HG03175 (cell line): ENCODE measurements around the gene MYLK4.
"Not testable (repeated sequence)": the region's sequence is repeated elsewhere in the genome, so short reads cannot be mapped to it uniquely, and the experiment has no call there.

Source experiments
- ATAC-seq: cut with Tn5 transposase; IDR thresholded peaks from one replicate; pipeline ENCODE4 v1.9.1; 2021; ENCODE audit warnings: mild to moderate bottlenecking, moderate library complexity; ENCODE audit not compliant: unreplicated experiment

Gene MYLK4

GRCh38 chr6:2780102-2780737, 29.5 kb upstream of the MYLK4 start:
- ATAC-seq, result no peak

GRCh38 chr6:2777249-2777648, 26.5 kb upstream of the MYLK4 start:
- ATAC-seq, result no peak

- no peak for ATAC-seq
These were observed 24.3 kb upstream of the MYLK4 start for GRCh38 chr6:2775003-2775402.

GRCh38 chr6:2773449-2773848, 22.7 kb upstream of the MYLK4 start:
- no peak for ATAC-seq

GRCh38 chr6:2772840-2773239, 22.1 kb upstream of the MYLK4 start:
- ATAC-seq, result no peak

GRCh38 chr6:2771079-2771478, 20.4 kb upstream of the MYLK4 start:
- ATAC-seq, result no peak

- ATAC-seq, result no peak
These were observed 19.4 kb upstream of the MYLK4 start for GRCh38 chr6:2770171-2770570.

GRCh38 chr6:2768696-2769095, 18.0 kb upstream of the MYLK4 start:
- ATAC-seq, result no peak

- no peak for ATAC-seq
These were observed 17.2 kb upstream of the MYLK4 start for GRCh38 chr6:2767657-2768524.

- ATAC-seq, result no peak
These were observed 16.3 kb upstream of the MYLK4 start for GRCh38 chr6:2766767-2767656.

- peak; percentile 5 for ATAC-seq
These were observed 15.4 kb upstream of the MYLK4 start for GRCh38 chr6:2765896-2766766.

GRCh38 chr6:2765166-2765895, 14.6 kb upstream of the MYLK4 start, which contains the start of gene WRNIP1:
Gene WRNIP1 (plus strand): TSS chr6:2765393. CDS start chr6:2765623, 230 bp downstream.
- ATAC-seq, result peak; percentile 88

GRCh38 chr6:2764610-2765165, 14.0 kb upstream of the MYLK4 start:
- peak; percentile 64 for ATAC-seq

GRCh38 chr6:2763876-2764540, 13.3 kb upstream of the MYLK4 start:
- ATAC-seq, result no peak

GRCh38 chr6:2763345-2763841, 12.7 kb upstream of the MYLK4 start:
- ATAC-seq, result no peak

- not testable (repeated sequence) for ATAC-seq
These were observed 12.1 kb upstream of the MYLK4 start for GRCh38 chr6:2762868-2763267.

GRCh38 chr6:2760882-2761842, 10.4 kb upstream of the MYLK4 start:
- no peak for ATAC-seq
